ENCODE measurements around the gene GRIK4.
"Not testable (repeated sequence)": the region's sequence is repeated elsewhere in the genome, so short reads cannot be mapped to it uniquely, and the experiment has no call there.

Gene GRIK4

DNA sequence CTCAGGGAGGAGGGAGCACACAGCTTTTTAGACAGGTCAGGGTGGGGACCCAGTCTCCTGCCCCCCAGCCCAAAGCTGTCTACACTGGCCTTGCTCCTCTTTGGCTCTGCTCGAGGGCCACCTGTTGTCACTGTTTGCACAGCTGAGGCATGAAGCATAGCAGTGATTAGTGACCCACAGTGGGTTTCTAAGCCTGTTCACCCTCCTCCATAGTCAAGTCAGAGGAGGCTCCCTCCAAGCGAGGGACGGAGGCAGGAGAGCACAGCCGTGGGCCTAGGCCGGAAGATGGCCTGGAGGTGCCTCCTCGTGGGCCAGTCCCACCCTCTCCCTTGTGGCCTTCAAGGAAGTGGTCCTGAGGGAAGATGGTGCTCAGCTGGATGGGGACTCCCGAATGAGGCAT lies 241.1 kb downstream of the GRIK4 start:
- no peaks in the 10 kb centered on the region for H3K36me3 ChIP-seq (ENCODE audit: insufficient read depth, low read length)
- H3K4me1 ChIP-seq (ENCODE audit: insufficient read depth, low read length) = peaks cover 5% of the 10 kb centered on the region; the same call in 1 of the 2 replicates
- no peaks in the 10 kb centered on the region for H3K9me3 ChIP-seq (ENCODE audit: control insufficient read depth, insufficient read depth, low read length)
- no peak overlapping the region for H3K9ac ChIP-seq (ENCODE audit: low read depth, low read length)

- Histone ChIP-seq H3K9ac (ENCODE audit: low read depth, low read length) (no peak overlapping the region), H3K4me1 (ENCODE audit: insufficient read depth, low read length) (no peaks in the 10 kb centered on the region; the same call in 1 of the 2 replicates), H3K9me3 (ENCODE audit: control insufficient read depth, insufficient read depth, low read length) (no peaks in the 10 kb centered on the region), H3K36me3 (ENCODE audit: insufficient read depth, low read length) (no peaks in the 10 kb centered on the region)
Observed at GRCh38 chr11:120756931-120757330, 245.4 kb downstream of the GRIK4 start.

GRCh38 chr11:120759046-120759445 lies 247.5 kb downstream of the GRIK4 start:
- H3K9me3 ChIP-seq (ENCODE audit: control insufficient read depth, insufficient read depth, low read length) = no peaks in the 10 kb centered on the region
- no peaks in the 10 kb centered on the region; the same call in 1 of the 2 replicates for H3K4me1 ChIP-seq (ENCODE audit: insufficient read depth, low read length)
- H3K36me3 ChIP-seq (ENCODE audit: insufficient read depth, low read length) = no peaks in the 10 kb centered on the region
- no peak overlapping the region for H3K9ac ChIP-seq (ENCODE audit: low read depth, low read length)

DNA sequence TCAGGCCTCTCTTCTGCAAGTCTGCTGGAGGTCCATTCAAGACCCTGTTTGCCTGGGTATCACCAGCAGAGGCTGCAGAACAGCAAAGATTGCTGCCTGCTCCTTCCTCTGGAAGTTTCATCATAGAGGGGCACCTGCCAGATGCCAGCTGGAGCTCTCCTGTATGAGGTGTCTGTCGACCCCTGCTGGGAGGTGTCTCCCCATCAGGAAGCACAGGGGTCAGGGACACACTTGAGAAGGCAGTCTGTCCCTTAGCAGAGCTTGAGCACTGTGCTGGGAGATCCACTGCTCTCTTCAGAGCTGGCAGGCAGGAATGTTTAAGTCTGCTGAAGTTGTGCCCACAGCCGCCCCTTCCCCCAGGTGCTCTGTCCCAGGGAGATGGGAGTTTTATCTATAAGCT lies 254.2 kb downstream of the GRIK4 start:
- not testable (repeated sequence) for H3K9me3 ChIP-seq (ENCODE audit: control insufficient read depth, insufficient read depth, low read length); H3K4me1 ChIP-seq (ENCODE audit: insufficient read depth, low read length); H3K9ac ChIP-seq (ENCODE audit: low read depth, low read length); H3K36me3 ChIP-seq (ENCODE audit: insufficient read depth, low read length)

DNA sequence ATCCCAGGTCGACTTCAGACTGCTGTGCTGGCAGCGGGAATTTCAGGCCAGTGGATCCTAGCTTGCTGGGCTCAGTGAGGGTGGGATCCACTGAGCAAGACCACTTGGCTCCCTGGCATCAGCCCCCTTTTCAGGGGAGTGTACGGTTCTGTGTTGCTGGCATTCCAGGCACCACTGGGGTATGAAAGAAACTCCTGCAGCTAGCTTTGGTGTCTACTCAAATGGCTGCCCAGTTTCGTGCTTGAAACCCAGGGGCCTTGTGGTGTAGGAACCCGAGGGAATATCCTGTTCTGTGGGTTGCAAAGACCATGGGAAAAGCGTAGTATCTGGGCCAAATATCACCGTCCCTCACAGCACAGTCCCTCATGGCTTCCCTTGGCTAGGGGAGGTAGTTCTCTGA lies 254.8 kb downstream of the GRIK4 start:
- Histone ChIP-seq H3K36me3 (ENCODE audit: insufficient read depth, low read length) (no peaks in the 10 kb centered on the region), H3K9me3 (ENCODE audit: control insufficient read depth, insufficient read depth, low read length) (no peaks in the 10 kb centered on the region), H3K4me1 (ENCODE audit: insufficient read depth, low read length) (no peaks in the 10 kb centered on the region), H3K9ac (ENCODE audit: low read depth, low read length) (no peak overlapping the region)

- Histone ChIP-seq H3K9me3 (ENCODE audit: control insufficient read depth, insufficient read depth, low read length) (no peaks in the 10 kb centered on the region; the same call in 1 of the 2 replicates), H3K36me3 (ENCODE audit: insufficient read depth, low read length) (no peaks in the 10 kb centered on the region), H3K9ac (ENCODE audit: low read depth, low read length) (no peak overlapping the region), H3K4me1 (ENCODE audit: insufficient read depth, low read length) (no peaks in the 10 kb centered on the region)
Observed at GRCh38 chr11:120768949-120769348, 257.4 kb downstream of the GRIK4 start.

DNA sequence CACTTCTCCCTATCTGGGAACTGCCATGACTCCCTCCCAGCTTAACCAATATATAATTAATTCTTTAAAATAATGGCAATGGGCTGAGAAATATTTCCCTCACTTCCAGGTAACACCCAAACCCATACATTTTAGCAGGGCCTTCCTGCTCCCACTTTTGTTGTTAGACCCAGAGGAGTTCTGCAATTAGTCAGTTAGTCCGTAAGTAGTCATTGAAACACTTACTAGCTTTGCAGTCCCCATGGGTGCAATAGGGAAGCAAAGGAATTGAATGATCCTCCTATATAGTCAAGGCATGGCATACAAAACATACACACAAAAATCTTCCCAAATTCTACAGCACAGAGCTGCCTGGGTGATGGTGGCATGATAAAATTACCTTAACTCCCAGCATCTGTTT lies 258.4 kb downstream of the GRIK4 start:
- Histone ChIP-seq H3K9ac (ENCODE audit: low read depth, low read length) (no peak overlapping the region), H3K9me3 (ENCODE audit: control insufficient read depth, insufficient read depth, low read length) (no peaks in the 10 kb centered on the region; the same call in 1 of the 2 replicates), H3K4me1 (ENCODE audit: insufficient read depth, low read length) (no peaks in the 10 kb centered on the region), H3K36me3 (ENCODE audit: insufficient read depth, low read length) (no peaks in the 10 kb centered on the region)

- Histone ChIP-seq H3K36me3 (ENCODE audit: insufficient read depth, low read length) (no peaks in the 10 kb centered on the region), H3K9me3 (ENCODE audit: control insufficient read depth, insufficient read depth, low read length) (no peaks in the 10 kb centered on the region; the same call in 1 of the 2 replicates), H3K9ac (ENCODE audit: low read depth, low read length) (no peak overlapping the region), H3K4me1 (ENCODE audit: insufficient read depth, low read length) (peaks cover 9% of the 10 kb centered on the region)
Observed at GRCh38 chr11:120771551-120772060, 260.1 kb downstream of the GRIK4 start.

- H3K36me3 ChIP-seq (ENCODE audit: insufficient read depth, low read length) = no peaks in the 10 kb centered on the region
- peaks cover 17% of the 10 kb centered on the region for H3K4me1 ChIP-seq (ENCODE audit: insufficient read depth, low read length)
- H3K9ac ChIP-seq (ENCODE audit: low read depth, low read length) = no peak overlapping the region
- H3K9me3 ChIP-seq (ENCODE audit: control insufficient read depth, insufficient read depth, low read length) = no peaks in the 10 kb centered on the region; the same call in 1 of the 2 replicates
Observed at GRCh38 chr11:120773501-120774031, 262.0 kb downstream of the GRIK4 start.

GRCh38 chr11:120774591-120775386 lies 263.2 kb downstream of the GRIK4 start:
- no peaks in the 10 kb centered on the region for H3K36me3 ChIP-seq (ENCODE audit: insufficient read depth, low read length)
- peaks cover 22% of the 10 kb centered on the region for H3K4me1 ChIP-seq (ENCODE audit: insufficient read depth, low read length)
- no peaks in the 10 kb centered on the region; the same call in 1 of the 2 replicates for H3K9me3 ChIP-seq (ENCODE audit: control insufficient read depth, insufficient read depth, low read length)
- H3K9ac ChIP-seq (ENCODE audit: low read depth, low read length) = no peak overlapping the region

- no peak overlapping the region for H3K9ac ChIP-seq (ENCODE audit: low read depth, low read length)
Observed at GRCh38 chr11:120775986-120776951, 264.7 kb downstream of the GRIK4 start.

GRCh38 chr11:120778685-120779490 lies 267.3 kb downstream of the GRIK4 start:
- H3K36me3 ChIP-seq (ENCODE audit: insufficient read depth, low read length) = no peaks in the 10 kb centered on the region
- H3K9ac ChIP-seq (ENCODE audit: low read depth, low read length) = no peak overlapping the region
- no peaks in the 10 kb centered on the region for H3K9me3 ChIP-seq (ENCODE audit: control insufficient read depth, insufficient read depth, low read length)
- H3K4me1 ChIP-seq (ENCODE audit: insufficient read depth, low read length) = peaks cover 29% of the 10 kb centered on the region

More at GRCh38 chr11:120775986-120776951, 264.7 kb downstream of the GRIK4 start:
- H3K36me3 ChIP-seq (ENCODE audit: insufficient read depth, low read length) = no peaks in the 10 kb centered on the region
- H3K9me3 ChIP-seq (ENCODE audit: control insufficient read depth, insufficient read depth, low read length) = no peaks in the 10 kb centered on the region; the same call in 1 of the 2 replicates
- peaks cover 22% of the 10 kb centered on the region for H3K4me1 ChIP-seq (ENCODE audit: insufficient read depth, low read length)

DNA sequence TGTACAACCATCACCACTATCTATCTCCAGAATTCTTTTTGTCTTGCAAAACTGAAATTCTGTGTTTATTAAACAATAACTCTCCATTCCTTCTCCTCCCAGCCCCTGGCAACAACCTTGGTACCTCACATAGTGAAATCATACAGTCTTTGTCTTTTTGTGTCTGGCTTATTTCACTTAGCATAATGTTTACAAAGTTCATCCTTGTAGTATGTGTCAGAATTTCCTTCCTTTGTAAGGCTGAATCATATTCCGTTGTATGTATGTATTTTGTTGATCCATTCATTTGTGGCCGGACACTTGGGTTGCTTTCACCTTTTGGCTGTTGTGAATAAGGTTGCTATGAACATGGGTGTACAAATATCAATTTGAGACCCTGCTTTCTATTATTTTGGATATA lies 268.7 kb downstream of the GRIK4 start:
- no peaks in the 10 kb centered on the region for H3K36me3 ChIP-seq (ENCODE audit: insufficient read depth, low read length)
- H3K9me3 ChIP-seq (ENCODE audit: control insufficient read depth, insufficient read depth, low read length) = no peaks in the 10 kb centered on the region
- H3K9ac ChIP-seq (ENCODE audit: low read depth, low read length) = no peak overlapping the region
- H3K4me1 ChIP-seq (ENCODE audit: insufficient read depth, low read length) = peaks cover 29% of the 10 kb centered on the region
